Calu3 (cell line): Measurements from ENCODE around the gene SHFL. TPM values are rescaled to one million over a fixed set of nuclear protein-coding genes. Genes with fewer than 3 reads are reported as not detected.

ENCODE experiments used
- BruUV-seq: library from RNA; stranded (reverse); fragments of 400-500 nt; replicated peaks from 2 replicates; lab custom pipeline; 2021; lab: Mats Ljungman, UMichigan
- CTCF ChIA-PET: fragments of 300-600 bp; sonication (Branson Sonifier 250); formaldehyde crosslinking; loops from one replicate; lab custom pipeline; 2022; ENCODE audit warnings: antibody characterized with exemption; lab: Charles Lee
- DNase-seq: peaks from one replicate; pipeline ENCODE4 v3.0.0; 2022
- H3K27ac Mint-ChIP-seq: one replicate; pipeline ENCODE4 v1.8.0; 2022; ENCODE audit warnings: mixed read lengths; ENCODE audit not compliant: unreplicated experiment
- H3K27me3 Mint-ChIP-seq: one replicate; pipeline ENCODE4 v1.8.0; 2022; ENCODE audit warnings: mixed read lengths; ENCODE audit not compliant: unreplicated experiment
- H3K36me3 Mint-ChIP-seq: one replicate; pipeline ENCODE4 v1.8.0; 2022; ENCODE audit warnings: mild to moderate bottlenecking, moderate library complexity, mixed read lengths; ENCODE audit not compliant: insufficient read depth, unreplicated experiment
- H3K4me1 Mint-ChIP-seq: one replicate; pipeline ENCODE4 v1.8.0; 2022; ENCODE audit warnings: mild to moderate bottlenecking, low read depth, mixed read lengths; ENCODE audit not compliant: unreplicated experiment
- H3K4me3 Mint-ChIP-seq: one replicate; pipeline ENCODE4 v1.8.0; 2022; ENCODE audit warnings: mild to moderate bottlenecking, low read depth, moderate library complexity, mixed read lengths; ENCODE audit not compliant: unreplicated experiment
- H3K9me3 Mint-ChIP-seq: one replicate; pipeline ENCODE4 v1.8.0; 2022; ENCODE audit warnings: low read depth, mixed read lengths; ENCODE audit not compliant: unreplicated experiment
- CTCF ChIP-seq: fragments of 200-600 bp; IDR thresholded peaks from one replicate; pipeline ENCODE4 v1.8.0; 2022; ENCODE audit warnings: antibody characterized with exemption; ENCODE audit not compliant: unreplicated experiment
- intact Hi-C: fragments of 100-400 bp; cut with micrococcal nuclease; formaldehyde crosslinking; loops from one replicate; pipeline ENCODE4 v1.10.0; 2022; ENCODE audit not compliant: unreplicated experiment
- total RNA-seq: library from RNA; stranded (reverse); gene quantifications from 2 replicates; pipeline ENCODE4 v1.2.3, GENCODE V29; 2022

SHFL gene
- total RNA-seq, 1 experiment from 2014 or later = 37.3 TPM

- Mint-ChIP-seq H3K27ac (no peak overlapping the region), H3K36me3 (peaks cover 25% of the 10 kb centered on the region), H3K9me3 (no peaks in the 10 kb centered on the region), H3K27me3 (peaks cover 33% of the 10 kb centered on the region), H3K4me3 (no peak overlapping the region), H3K4me1 (peaks cover 7% of the 10 kb centered on the region)
- no TSS peak for BruUV-seq
- CTCF ChIA-PET = no interaction called here
- DNase-seq = no peak
- intact Hi-C loops = no loop called here
- no peak for TF ChIP-seq CTCF
These were observed 18.0 kb downstream of the SHFL start for GRCh38 chr19:10104130-10104513.

- DNase-seq = no peak
- BruUV-seq = no TSS peak
- Mint-ChIP-seq H3K27ac (no peak overlapping the region), H3K36me3 (peaks cover 33% of the 10 kb centered on the region), H3K4me1 (peaks cover 8% of the 10 kb centered on the region), H3K27me3 (peaks cover 25% of the 10 kb centered on the region), H3K9me3 (no peaks in the 10 kb centered on the region), H3K4me3 (no peak overlapping the region)
- no peak for TF ChIP-seq CTCF
- intact Hi-C loops = no loop called here
- CTCF ChIA-PET = interaction anchor here (0.6 kb wide), 1 partner anchor 95 kb away, joined by 6 read pairs; the partner anchor contains the start of gene COL5A3
These were observed 18.8 kb downstream of the SHFL start for GRCh38 chr19:10104665-10105508.

- no TSS peak for BruUV-seq
- peaks cover 15% of the 10 kb centered on the region for H3K4me1 Mint-ChIP-seq
- H3K27me3 Mint-ChIP-seq = peaks cover 18% of the 10 kb centered on the region
- CTCF ChIA-PET = interaction anchor here (0.8 to 1.4 kb wide), 2 partner anchors 9 to 146 kb away, joined by 3 to 4 read pairs; no protein-coding TSS in a partner anchor
- DNase-seq = no peak
- peaks cover 40% of the 10 kb centered on the region for H3K36me3 Mint-ChIP-seq
- intact Hi-C loops = no loop called here
- H3K9me3 Mint-ChIP-seq = no peaks in the 10 kb centered on the region
- no peak for TF ChIP-seq CTCF
- H3K27ac Mint-ChIP-seq = peak overlapping the region; percentile 63
- peak overlapping the region; percentile 84 for H3K4me3 Mint-ChIP-seq
These were observed 19.5 kb downstream of the SHFL start for GRCh38 chr19:10105509-10106099.

GRCh38 chr19:10106100-10106936 is 20.2 kb downstream of the SHFL start, which contains the start of gene PPAN:
Gene PPAN, plus strand, starts transcription at chr19:10106362. Its CDS starts 33 bp downstream, at chr19:10106395.
- H3K9me3 Mint-ChIP-seq = no peaks in the 10 kb centered on the region
- BruUV-seq = no TSS peak
- intact Hi-C loops = no loop called here
- CTCF ChIA-PET = interaction anchor here (0.8 to 1.4 kb wide), 2 partner anchors 10 to 145 kb away, joined by 3 to 4 read pairs; no protein-coding TSS in a partner anchor
- peak within 1 kb of the TSS; percentile 84 for H3K4me3 Mint-ChIP-seq
- H3K27me3 Mint-ChIP-seq = peaks cover 14% of the 10 kb centered on the region
- TF ChIP-seq CTCF = no peak
- H3K36me3 Mint-ChIP-seq = peaks cover 43% of the 10 kb centered on the region
- H3K4me1 Mint-ChIP-seq = peaks cover 18% of the 10 kb centered on the region
- H3K27ac Mint-ChIP-seq = peak within 1 kb of the TSS; percentile 68
- peak; percentile 94 for DNase-seq
